Non-pigmented ciliary epithelial cell (primary cell): ENCODE results near the gene EFEMP2.
A peak's percentile ranks its signal among the peaks of the same experiment; 100 is the strongest.

Source experiments
- DNase-seq: peaks from one replicate; pipeline ENCODE4 v3.0.0-alpha.2; 2010; ENCODE audit warnings: low read depth

The EFEMP2 gene

DNA sequence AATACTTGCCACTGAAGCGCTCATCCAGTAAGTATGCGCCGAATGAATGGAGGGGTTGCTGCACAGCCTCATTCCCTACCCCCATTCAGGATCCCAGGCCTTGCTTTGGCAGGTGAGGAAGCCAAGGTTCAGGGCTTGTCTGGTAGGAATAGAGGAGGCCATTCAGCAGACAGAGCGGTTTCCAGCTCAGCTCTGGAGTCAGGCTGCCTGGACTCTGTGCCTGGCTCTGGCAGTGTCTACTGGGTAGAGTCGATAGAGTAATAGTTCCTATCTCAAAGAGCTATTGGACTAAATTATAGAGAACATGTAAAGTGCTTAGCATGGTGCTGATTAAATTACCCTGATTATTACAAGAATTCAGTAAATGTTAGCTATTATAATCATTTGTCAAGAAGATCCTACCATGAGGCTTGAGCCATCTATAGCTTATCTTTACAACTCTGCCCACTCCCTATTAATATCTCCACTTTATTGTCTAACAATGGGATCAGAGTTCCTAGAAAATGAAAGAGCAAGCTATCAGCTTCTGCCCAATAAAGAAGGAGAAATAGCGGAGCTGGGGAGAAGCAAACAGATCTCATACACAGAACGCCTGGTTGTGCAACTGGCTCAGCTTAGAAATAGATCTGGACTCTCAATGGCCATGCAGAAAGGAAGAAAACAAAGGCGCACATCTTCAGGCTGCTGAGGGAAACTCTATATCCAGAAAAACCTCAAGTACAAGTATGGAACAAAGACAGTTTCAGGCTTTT, 45.4 kb downstream of the EFEMP2 start:
- DNase-seq, result no peak

DNA sequence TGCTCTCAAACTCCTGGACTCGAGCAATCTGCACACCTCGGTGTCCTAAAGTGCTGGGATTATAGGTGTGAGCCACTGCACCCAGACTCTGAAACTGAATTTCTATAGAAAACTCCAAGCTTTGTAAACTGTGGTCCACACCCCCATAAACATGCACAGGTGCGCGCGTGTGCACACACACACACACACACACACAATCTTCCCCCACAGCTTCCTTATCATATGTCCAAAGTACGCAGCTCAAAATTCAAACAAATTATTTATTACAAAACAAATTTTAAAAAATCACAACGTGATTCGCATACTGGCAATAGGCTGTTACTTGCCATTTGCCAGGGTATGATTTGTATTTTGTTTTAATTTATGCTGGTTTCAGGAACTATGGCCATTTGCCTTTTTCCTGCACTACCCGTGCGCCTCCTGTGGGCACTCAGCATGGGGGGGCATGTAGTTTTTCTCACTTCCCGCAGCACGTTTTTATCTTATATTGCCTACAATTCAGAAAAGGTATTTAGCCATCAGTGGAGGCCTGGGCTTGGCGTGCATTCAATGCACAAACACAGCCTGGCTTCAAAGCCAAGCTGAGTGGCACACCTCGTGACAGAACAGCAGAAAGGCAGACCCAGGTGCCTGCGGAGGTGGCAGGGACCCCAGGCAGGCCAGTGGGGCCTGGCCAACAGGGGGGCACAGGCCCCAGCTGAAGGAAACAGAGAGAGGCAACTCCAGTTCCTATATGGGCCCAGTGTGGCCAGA, 49.6 kb downstream of the EFEMP2 start:
- DNase-seq, result no peak

DNA sequence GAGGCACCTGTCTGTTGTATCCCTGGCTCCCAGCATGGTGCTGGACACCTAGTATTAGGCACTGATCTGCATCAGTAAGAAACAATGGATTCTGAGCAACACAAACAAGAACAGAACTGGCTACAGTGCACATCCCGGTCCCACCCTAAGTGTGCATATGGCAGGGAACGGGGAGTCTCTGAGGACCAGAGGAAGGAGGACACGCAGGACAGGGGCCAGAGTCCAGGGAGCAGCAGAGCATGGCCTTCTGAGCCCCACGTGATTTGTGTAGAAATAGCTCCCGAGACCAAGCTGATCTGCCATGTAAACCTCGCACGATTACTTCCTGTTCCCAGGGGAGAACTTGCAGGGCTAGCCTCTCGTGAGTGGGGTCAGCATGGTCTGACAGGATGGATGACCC, 51.5 kb downstream of the EFEMP2 start:
- DNase-seq, result no peak

- peak; percentile 28 for DNase-seq
These were observed 54.5 kb downstream of the EFEMP2 start for GRCh38 chr11:65817835-65818680.

DNA sequence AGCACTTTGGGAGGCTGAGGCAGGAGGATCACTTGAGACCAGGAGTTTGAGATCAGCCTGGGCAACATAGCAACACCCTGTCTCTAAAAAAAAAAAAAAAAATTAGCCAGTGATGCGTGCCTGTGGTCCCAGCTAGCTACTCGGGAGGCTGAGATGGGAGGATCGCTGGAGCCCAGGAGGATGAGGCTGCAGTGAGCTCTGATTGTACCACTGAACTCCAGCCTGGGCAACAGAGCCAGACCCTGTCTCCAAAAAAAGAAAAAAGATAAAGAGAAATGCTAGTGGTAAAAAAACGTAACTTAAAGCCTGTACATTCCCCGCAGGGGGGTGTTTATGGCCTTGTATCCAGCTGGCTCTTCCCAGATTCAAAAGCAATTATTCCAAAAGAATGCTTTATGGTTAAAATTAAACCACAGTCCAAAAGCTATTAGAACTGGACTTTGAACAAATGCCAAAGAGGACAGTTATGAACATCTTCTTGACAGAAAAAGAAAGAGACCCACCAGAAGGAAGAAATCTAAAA, 55.2 kb downstream of the EFEMP2 start:
- DNase-seq, result no peak

DNA sequence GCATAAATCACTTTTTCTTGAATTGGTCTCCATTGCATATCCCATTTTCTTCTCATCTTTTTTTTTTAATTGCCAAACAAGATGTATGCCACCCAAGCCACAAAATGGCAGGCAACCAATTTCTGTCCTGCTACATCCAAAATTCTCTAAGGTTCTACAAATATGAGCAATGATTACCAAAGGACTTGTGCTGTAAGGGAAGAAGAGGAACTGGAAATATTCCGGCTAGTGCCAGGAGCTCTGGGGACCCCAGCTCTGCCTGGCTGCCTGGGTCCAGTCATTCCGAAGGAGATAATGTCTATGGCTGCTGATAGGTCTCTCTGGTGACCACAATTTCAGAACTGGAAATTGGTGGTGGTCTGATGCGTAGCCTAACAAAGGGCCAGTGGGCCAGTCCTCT, 55.9 kb downstream of the EFEMP2 start:
- no peak for DNase-seq
